PFSK-1 (cell line): Measurements from ENCODE around the gene GALNTL6.

ENCODE experiments used
- FOXP2 ChIP-seq: optimal IDR thresholded peaks from 2 replicates; pipeline ENCODE3; 2011; ENCODE audit warnings: borderline replicate concordance, control low read depth, inconsistent platforms; ENCODE audit not compliant: insufficient read depth; ENCODE audit errors: extremely low read length, extremely low read depth
- POLR2AphosphoS5 ChIP-seq: IDR thresholded peaks from 2 replicates; pipeline ENCODE4 v1.6.1; 2012; ENCODE audit warnings: low read depth, mild to moderate bottlenecking, control low read depth, low read length, moderate library complexity
- REST ChIP-seq, 2 experiments: IDR thresholded peaks; 2 replicates each; pipeline versions ENCODE4 v1.6.1 to v1.8.0; 2011 to 2012; ENCODE audit warnings: low read depth in 2 of 2, low read length in 2 of 2, control low read depth in 1 of 2, inconsistent platforms in 1 of 2, mild to moderate bottlenecking in 1 of 2, moderate library complexity in 1 of 2; ENCODE audit not compliant: insufficient read depth in 1 of 2
- SIN3A ChIP-seq: IDR thresholded peaks from 2 replicates; pipeline ENCODE4 v1.6.1; 2012; ENCODE audit warnings: mild to moderate bottlenecking, low read length, moderate library complexity, borderline replicate concordance; ENCODE audit not compliant: insufficient read depth
- TAF1 ChIP-seq: IDR thresholded peaks from 2 replicates; pipeline ENCODE4 v1.6.1; 2012; ENCODE audit warnings: low read length, control low read depth, borderline replicate concordance; ENCODE audit not compliant: insufficient read depth

The GALNTL6 gene

GRCh38 chr4:171929907-171930306 lies 116.7 kb downstream of the GALNTL6 start:
- no peak for TF ChIP-seq SIN3A
- no peak for TF ChIP-seq REST (IDR thresholded peaks at IDR 0.05; ENCODE audit: insufficient read depth in 1 of 2, low read depth in 2 of 2, low read length in 2 of 2)

DNA sequence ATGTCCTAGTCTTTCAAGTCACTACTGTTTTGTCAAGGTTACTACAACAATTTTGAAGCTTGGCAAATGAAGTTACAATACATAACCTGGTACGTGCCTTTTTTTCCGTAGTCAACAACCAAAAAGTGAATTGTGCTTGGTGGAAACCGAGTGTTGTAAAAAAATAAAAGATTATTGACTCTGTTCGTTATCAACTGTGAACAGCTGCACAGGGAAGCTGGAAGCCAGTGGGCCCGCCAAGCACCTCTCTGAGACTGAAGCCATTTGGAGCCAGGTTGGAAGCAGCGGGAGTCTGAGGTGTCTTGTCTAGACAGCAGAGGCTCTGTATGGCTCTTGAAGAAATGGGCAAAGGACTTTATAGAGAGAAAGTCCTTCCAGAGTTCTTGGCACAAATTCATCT lies 119.0 kb downstream of the GALNTL6 start:
- no peak for TF ChIP-seq POLR2AphosphoS5
- no peak for TF ChIP-seq FOXP2
- no peak for TF ChIP-seq TAF1
- TF ChIP-seq REST (IDR thresholded peaks at IDR 0.05; ENCODE audit: insufficient read depth in 1 of 2, low read depth in 2 of 2, low read length in 2 of 2) = no peak
- TF ChIP-seq SIN3A = no peak

GRCh38 chr4:171940656-171941055 lies 127.5 kb downstream of the GALNTL6 start:
- TF ChIP-seq POLR2AphosphoS5 = no peak
- no peak for TF ChIP-seq REST (IDR thresholded peaks at IDR 0.05; ENCODE audit: insufficient read depth in 1 of 2, low read depth in 2 of 2, low read length in 2 of 2)
- TF ChIP-seq SIN3A = no peak
- TF ChIP-seq FOXP2 = no peak
- no peak for TF ChIP-seq TAF1

DNA sequence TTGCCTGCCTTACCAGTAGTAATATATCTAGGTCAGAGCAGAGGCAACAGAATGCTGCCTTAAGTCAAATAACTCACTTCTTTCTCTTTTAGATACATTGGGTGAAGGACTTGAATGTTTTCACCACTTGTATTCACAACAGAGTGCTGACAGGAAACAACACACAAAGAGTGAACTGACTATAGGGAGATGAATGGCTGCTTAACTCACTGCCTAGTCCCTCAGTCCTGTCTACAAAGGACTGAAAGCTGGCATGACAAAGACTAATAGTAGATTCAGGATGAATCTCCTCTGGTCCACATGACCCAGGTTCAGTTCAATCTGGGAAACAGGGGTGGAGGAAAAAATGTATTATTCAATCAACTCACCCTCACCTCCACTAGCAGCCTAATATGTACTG lies 134.2 kb downstream of the GALNTL6 start:
- TF ChIP-seq POLR2AphosphoS5 = no peak
- no peak for TF ChIP-seq TAF1
- TF ChIP-seq FOXP2 = no peak
- no peak for TF ChIP-seq SIN3A
- no peak for TF ChIP-seq REST (IDR thresholded peaks at IDR 0.05; ENCODE audit: insufficient read depth in 1 of 2, low read depth in 2 of 2, low read length in 2 of 2)

GRCh38 chr4:171948038-171948437 lies 134.8 kb downstream of the GALNTL6 start:
- no peak for TF ChIP-seq SIN3A
- no peak for TF ChIP-seq FOXP2
- no peak for TF ChIP-seq TAF1
- TF ChIP-seq POLR2AphosphoS5 = no peak
